SK-N-SH (cell line): ENCODE measurements around the gene LRP1. TPM values are rescaled to one million over a fixed set of nuclear protein-coding genes. Genes with fewer than 3 reads are reported as not detected.

ENCODE experiments used
- CTCF ChIA-PET: fragments of 300-600, 350-600 bp; formaldehyde crosslinking; extraction: SDS; loops from one replicate; lab custom pipeline; 2021; lab: Yijun Ruan, JAX
- POLR2A ChIA-PET: fragments of 350-600 bp; sonication (Branson Sonifier 250); formaldehyde crosslinking; extraction: SDS; loops from one replicate; lab custom pipeline; 2020; ENCODE audit warnings: antibody characterized with exemption, inconsistent platforms; lab: Yijun Ruan, JAX
- DNase-seq: peaks from one replicate; pipeline ENCODE4 v3.0.0; 2012
- H2AFZ ChIP-seq: fragments of 200-600 bp; sonication (generic); 2 replicates; pipeline ENCODE4 v1.8.1; 2016; ENCODE audit warnings: antibody characterized with exemption, mild to moderate bottlenecking, low read depth
- H3F3A ChIP-seq: fragments of 200-600 bp; sonication (generic); replicated peaks from 2 replicates; pipeline ENCODE3; 2016; ENCODE audit warnings: antibody characterized with exemption, mild to moderate bottlenecking; ENCODE audit not compliant: insufficient read depth
- H3K27ac ChIP-seq, 2 experiments: fragments of 200-500 bp in 1 of 2; fragments of 200-600 bp in 1 of 2; sonication (Bioruptor generic) in 1 of 2; sonication (generic), shearing (Covaris generic) in 1 of 2; 2 replicates each; pipeline versions ENCODE4 v1.5.1 to v1.6.1; 2014 to 2016; ENCODE audit warnings: low read depth in 2 of 2, inconsistent platforms in 1 of 2, low read length in 1 of 2, mild to moderate bottlenecking in 1 of 2, mixed read lengths in 1 of 2
- H3K27me3 ChIP-seq: fragments of 200-600 bp; sonication (generic), shearing (Covaris generic); 2 replicates; pipeline ENCODE4 v1.6.1; 2016; ENCODE audit warnings: mixed run types; ENCODE audit not compliant: insufficient read depth
- H3K36me3 ChIP-seq, 2 experiments: fragments of 200-500 bp in 1 of 2; fragments of 200-600 bp in 1 of 2; sonication (Bioruptor generic) in 1 of 2; sonication (generic) in 1 of 2; replicated peaks in 1 of 2; 2 replicates each; pipeline versions ENCODE3 to v1.5.1; 2014 to 2016; ENCODE audit warnings: low read length in 1 of 2, mild to moderate bottlenecking in 1 of 2; ENCODE audit not compliant: insufficient read depth in 2 of 2, control insufficient read depth in 1 of 2
- H3K4me1 ChIP-seq, 2 experiments: fragments of 200-500 bp in 1 of 2; fragments of 200-600 bp in 1 of 2; sonication (Bioruptor generic) in 1 of 2; sonication (generic), shearing (Covaris generic) in 1 of 2; 2 replicates each; pipeline versions ENCODE4 v1.5.1 to v1.6.1; 2014 to 2016; ENCODE audit warnings: low read depth in 1 of 2, low read length in 1 of 2, mixed run types in 1 of 2; ENCODE audit not compliant: insufficient read depth in 2 of 2, control insufficient read depth in 1 of 2
- H3K4me2 ChIP-seq: fragments of 200-600 bp; sonication (generic), shearing (Covaris generic); 2 replicates; pipeline ENCODE4 v1.6.1; 2017; ENCODE audit warnings: mixed run types
- H3K4me3 ChIP-seq, 2 experiments: fragments of 200-500 bp in 1 of 2; fragments of 200-600 bp in 1 of 2; sonication (Bioruptor generic) in 1 of 2; sonication (generic), shearing (Covaris generic) in 1 of 2; 2 replicates each; pipeline versions ENCODE4 v1.5.1 to v1.8.1; 2014 to 2016; ENCODE audit warnings: low read depth in 2 of 2, inconsistent platforms in 1 of 2, low read length in 1 of 2, mild to moderate bottlenecking in 1 of 2, mixed read lengths in 1 of 2, moderate library complexity in 1 of 2
- H3K79me2 ChIP-seq: fragments of 200-600 bp; sonication (generic); 2 replicates; pipeline ENCODE4 v1.8.1; 2017; ENCODE audit warnings: mild to moderate bottlenecking; ENCODE audit not compliant: insufficient read depth
- H3K9ac ChIP-seq: fragments of 200-600 bp; sonication (generic); 2 replicates; pipeline ENCODE4 v1.6.1; 2017; ENCODE audit warnings: mixed run types
- H3K9me2 ChIP-seq: fragments of 200-600 bp; sonication (generic); 2 replicates; pipeline ENCODE4 v1.6.1; 2017; ENCODE audit warnings: mixed run types
- H3K9me3 ChIP-seq: fragments of 200-600 bp; sonication (generic); 2 replicates; pipeline ENCODE4 v1.6.1; 2017; ENCODE audit warnings: mixed run types, mild to moderate bottlenecking, moderate library complexity
- H4K20me1 ChIP-seq: fragments of 200-600 bp; sonication (generic); 2 replicates; pipeline ENCODE4 v1.6.1; 2017; ENCODE audit warnings: mild to moderate bottlenecking, mixed run types; ENCODE audit not compliant: insufficient read depth
- FOSL2 ChIP-seq: IDR thresholded peaks from 2 replicates; pipeline ENCODE4 v1.4.0; 2012; ENCODE audit warnings: low read depth, mild to moderate bottlenecking, moderate library complexity, borderline replicate concordance
- FOXM1 ChIP-seq: IDR thresholded peaks from 2 replicates; pipeline ENCODE4 v1.4.0; 2012; ENCODE audit warnings: low read depth, mild to moderate bottlenecking
- NFIC ChIP-seq: IDR thresholded peaks from 2 replicates; pipeline ENCODE4 v1.4.0; 2012; ENCODE audit warnings: borderline replicate concordance
- RFX5 ChIP-seq: IDR thresholded peaks from 2 replicates; pipeline ENCODE4 v1.6.1; 2012; ENCODE audit warnings: mild to moderate bottlenecking, improper control_type of control experiment, low read length
- SIN3A ChIP-seq: IDR thresholded peaks from 2 replicates; pipeline ENCODE4 v1.6.1; 2012; ENCODE audit warnings: low read depth, mild to moderate bottlenecking, low read length, moderate library complexity, borderline replicate concordance
- SMC3 ChIP-seq: IDR thresholded peaks from 2 replicates; pipeline ENCODE4 v1.6.1; 2012; ENCODE audit warnings: low read depth, low read length, improper control_type of control experiment
- WGBS: methylation state at CpG from one replicate; pipeline ENCODE4 v1.1.6; 2017; ENCODE audit warnings: low lambda C conversion rate; 5-methylcytosine and 5-hydroxymethylcytosine counted together
- polyA plus RNA-seq, 3 experiments: library from polyadenylated mRNA; depleted of rRNA; stranded (reverse); fragments of >200 nt; gene quantifications; 2 replicates each; pipeline ENCODE4 v1.2.3, GENCODE V29; 2012
- TF ChIP-seq, protein P1 (sequence below): fragments of 150-350 bp; IDR thresholded peaks from 2 replicates; pipeline ENCODE4 v1.6.1; 2017; ENCODE audit warnings: antibody characterized with exemption, low read length, low read depth, borderline replicate concordance
- TF ChIP-seq, protein P2 (sequence below): IDR thresholded peaks from 2 replicates; pipeline ENCODE4; 2012
- TF ChIP-seq, protein P3 (sequence below): IDR thresholded peaks from 2 replicates; pipeline ENCODE4 v1.4.0; 2012; ENCODE audit warnings: low read depth

Gene LRP1
- polyA plus RNA-seq, 1 of the 3 experiments (the other 2 are of a cell fraction), result 55.0 TPM

DNA sequence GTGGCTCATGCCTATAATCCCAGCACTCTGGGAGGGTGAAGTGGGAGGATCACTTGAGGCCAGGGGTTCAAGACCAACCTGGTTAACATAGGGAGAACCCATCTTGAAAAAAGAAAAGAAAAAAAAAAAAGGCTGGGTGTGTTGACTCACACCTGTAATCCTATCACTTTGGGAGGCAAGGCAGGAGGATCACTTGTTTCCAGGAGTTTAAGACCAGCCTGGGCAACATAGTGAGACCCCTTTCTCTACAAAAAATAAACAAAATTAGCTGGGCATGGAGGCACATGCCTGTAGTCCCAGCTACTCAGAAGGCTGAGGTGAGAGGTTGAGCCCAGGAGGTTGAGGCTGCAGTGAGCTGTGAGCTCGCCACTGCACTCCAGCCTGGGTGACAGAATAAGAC is 42.1 kb downstream of the LRP1 start:
- H3K27me3 ChIP-seq, result no peaks in the 10 kb centered on the region
- H3K9ac ChIP-seq, result no peak overlapping the region
- no peaks in the 10 kb centered on the region for H3K9me2 ChIP-seq
- peaks cover 4% of the 10 kb centered on the region for H3F3A ChIP-seq
- no peak overlapping the region for H3K4me3 ChIP-seq
- DNase-seq, result no peak
- H3K36me3 ChIP-seq, result peaks cover 14 to 40% of the 10 kb centered on the region in 2 experiments
- no peak for TF ChIP-seq SIN3A
- TF ChIP-seq, all 33 proteins: peak for 0
- no peak overlapping the region for H3K4me2 ChIP-seq
- peaks cover 3 to 7% of the 10 kb centered on the region in 2 experiments; a peak in 1 of 4 replicates for H3K4me1 ChIP-seq
- CTCF ChIA-PET, result interaction anchor here (13.2 to 33.3 kb wide), 3 partner anchors 10 to 44 kb away, joined by 616 to 643 read pairs (median 616); partner anchors contain the start of genes LRP1 and LRP1-AS
- no peak overlapping the region for H2AFZ ChIP-seq
- no peak overlapping the region for H3K27ac ChIP-seq
- WGBS, result 88% methylated on average over 1 of the region's 1 CpG
- H4K20me1 ChIP-seq, result 0 out of 2 replicates have a peak, but pooled peaks cover 2% of the 10 kb centered on the region
- POLR2A ChIA-PET, result interaction anchor here (1.2 kb wide), 1 partner anchor 91 kb away, joined by 3 read pairs; no protein-coding TSS in a partner anchor
- H3K9me3 ChIP-seq, result no peaks in the 10 kb centered on the region
- no peaks in the 10 kb centered on the region for H3K79me2 ChIP-seq

DNA sequence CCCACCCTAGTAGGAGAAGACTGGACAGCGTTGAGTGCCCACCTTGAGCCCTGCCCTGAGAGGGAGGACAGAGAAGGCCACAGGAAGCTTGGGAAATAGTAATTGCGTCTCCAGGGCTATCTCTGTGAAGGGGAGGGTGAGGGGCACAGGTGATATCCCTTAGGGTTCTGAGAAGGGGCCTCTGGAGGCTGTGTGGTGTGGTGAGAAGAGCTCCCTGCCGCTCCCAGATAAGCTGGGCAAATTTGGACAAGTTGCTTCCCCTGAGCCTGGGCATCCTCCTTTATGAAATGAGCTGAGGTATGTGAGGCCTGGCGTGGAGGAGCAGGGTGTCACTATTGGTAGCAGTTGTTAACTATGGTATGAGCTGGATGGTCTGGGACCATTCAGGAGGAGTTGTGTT is 42.6 kb downstream of the LRP1 start:
- POLR2A ChIA-PET, result interaction anchor here (1.2 kb wide), 1 partner anchor 92 kb away, joined by 3 read pairs; no protein-coding TSS in a partner anchor
- DNase-seq, result no peak
- 100% methylated on average over 4 of the region's 4 CpGs for WGBS
- no peaks in the 10 kb centered on the region for H3K9me2 ChIP-seq
- no peak overlapping the region for H3K4me3 ChIP-seq
- H3K27ac ChIP-seq, result no peak overlapping the region
- no peaks in the 10 kb centered on the region for H3K9me3 ChIP-seq
- no peaks in the 10 kb centered on the region for H3K27me3 ChIP-seq
- peaks cover 4% of the 10 kb centered on the region for H3F3A ChIP-seq
- no peak overlapping the region for H3K9ac ChIP-seq
- H2AFZ ChIP-seq, result no peak overlapping the region
- TF ChIP-seq SMC3 (no peak), FOXM1 (no peak), RFX5 (no peak), FOSL2 (no peak), NFIC (no peak)
- TF ChIP-seq, protein P1, sequence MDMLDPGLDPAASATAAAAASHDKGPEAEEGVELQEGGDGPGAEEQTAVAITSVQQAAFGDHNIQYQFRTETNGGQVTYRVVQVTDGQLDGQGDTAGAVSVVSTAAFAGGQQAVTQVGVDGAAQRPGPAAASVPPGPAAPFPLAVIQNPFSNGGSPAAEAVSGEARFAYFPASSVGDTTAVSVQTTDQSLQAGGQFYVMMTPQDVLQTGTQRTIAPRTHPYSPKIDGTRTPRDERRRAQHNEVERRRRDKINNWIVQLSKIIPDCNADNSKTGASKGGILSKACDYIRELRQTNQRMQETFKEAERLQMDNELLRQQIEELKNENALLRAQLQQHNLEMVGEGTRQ, result no peak
- TF ChIP-seq, protein P2, sequence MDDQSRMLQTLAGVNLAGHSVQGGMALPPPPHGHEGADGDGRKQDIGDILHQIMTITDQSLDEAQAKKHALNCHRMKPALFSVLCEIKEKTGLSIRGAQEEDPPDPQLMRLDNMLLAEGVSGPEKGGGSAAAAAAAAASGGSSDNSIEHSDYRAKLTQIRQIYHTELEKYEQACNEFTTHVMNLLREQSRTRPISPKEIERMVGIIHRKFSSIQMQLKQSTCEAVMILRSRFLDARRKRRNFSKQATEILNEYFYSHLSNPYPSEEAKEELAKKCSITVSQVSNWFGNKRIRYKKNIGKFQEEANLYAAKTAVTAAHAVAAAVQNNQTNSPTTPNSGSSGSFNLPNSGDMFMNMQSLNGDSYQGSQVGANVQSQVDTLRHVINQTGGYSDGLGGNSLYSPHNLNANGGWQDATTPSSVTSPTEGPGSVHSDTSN, result no peak
- TF ChIP-seq, protein P3, sequence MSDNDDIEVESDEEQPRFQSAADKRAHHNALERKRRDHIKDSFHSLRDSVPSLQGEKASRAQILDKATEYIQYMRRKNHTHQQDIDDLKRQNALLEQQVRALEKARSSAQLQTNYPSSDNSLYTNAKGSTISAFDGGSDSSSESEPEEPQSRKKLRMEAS, result no peak
- TF ChIP-seq, all 33 proteins: peak for 0
- Histone ChIP-seq H3K4me1 (peaks cover 2 to 12% of the 10 kb centered on the region in 2 experiments; a peak in 1 of 4 replicates), H3K79me2 (no peaks in the 10 kb centered on the region), H3K36me3 (peaks cover 14 to 41% of the 10 kb centered on the region in 2 experiments), H4K20me1 (0 out of 2 replicates have a peak, but pooled peaks cover 2% of the 10 kb centered on the region), H3K4me2 (no peak overlapping the region)
- CTCF ChIA-PET, result interaction anchor here (13.2 to 33.3 kb wide), 3 partner anchors 9 to 45 kb away, joined by 616 to 643 read pairs (median 616); partner anchors contain the start of genes LRP1 and LRP1-AS
